Measurements from ENCODE around the gene P2RX3. TPM values are rescaled to one million over a fixed set of nuclear protein-coding genes. Genes with fewer than 3 reads are reported as not detected.

P2RX3 gene
- total and polyA plus RNA-seq, 2 of the 8 experiments (the other 6 are each of a cell fraction or from before 2014, with no cell fraction given), result 0.45 to 0.47 TPM

DNA sequence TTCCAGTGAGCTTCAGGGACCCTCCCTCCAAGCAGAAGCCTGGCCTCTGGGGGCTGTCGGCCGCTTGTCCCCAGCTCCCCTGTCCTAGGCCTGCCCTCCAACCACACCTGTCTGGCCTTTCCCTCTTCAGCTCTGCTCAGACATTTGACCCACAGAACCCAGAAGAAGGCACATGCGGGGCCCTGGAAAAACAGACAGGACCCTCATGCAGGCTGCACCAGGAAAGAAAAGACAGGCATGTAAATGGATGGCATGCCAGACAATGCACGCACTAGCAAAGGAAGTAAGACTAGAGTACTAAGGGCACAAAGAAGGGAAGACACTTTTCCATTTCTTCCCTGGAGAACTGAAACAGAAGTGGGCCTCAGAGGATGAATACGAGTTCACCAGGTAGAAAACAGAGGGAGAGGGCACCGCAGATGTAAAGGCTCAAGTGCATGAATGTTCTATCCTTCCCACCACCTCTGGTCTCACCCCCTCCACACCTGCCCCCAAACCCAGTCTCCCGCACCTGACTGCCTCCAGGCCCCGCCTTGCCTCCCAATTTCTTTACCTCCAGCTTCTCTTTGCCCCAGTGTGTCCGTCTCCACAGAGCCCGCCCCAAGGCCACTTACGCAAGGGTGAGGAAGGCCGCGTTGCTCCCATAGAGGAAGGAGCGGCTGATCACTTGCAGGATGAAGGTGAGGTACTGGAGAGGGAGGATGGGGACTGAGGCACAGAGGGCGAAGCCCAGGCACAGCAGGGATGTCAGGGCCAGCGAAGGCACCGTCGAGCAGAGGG is 71.4 kb downstream of the P2RX3 start:
- Histone ChIP-seq H2BK15ac (ENCODE audit: low read length) (no peak overlapping the region), H3K36me3 (ENCODE audit: control insufficient read depth in 2 of 4, insufficient read depth in 4 of 4, low read length in 3 of 4) (peaks cover 7 to 40% (median 27%) of the 10 kb centered on the region in 4 experiments; a peak in 6 of 8 replicates), H3K79me2 (ENCODE audit: control insufficient read depth in 1 of 2, insufficient read depth in 2 of 2, low read length in 2 of 2) (no peaks in the 10 kb centered on the region), H3K23ac (ENCODE audit: insufficient read length) (no peak overlapping the region), H2BK12ac (ENCODE audit: low read depth, low read length) (no peak overlapping the region), H2BK20ac (ENCODE audit: low read length) (no peak overlapping the region), H3K79me1 (ENCODE audit: low read depth, low read length) (no peaks in the 10 kb centered on the region; the same call in 1 of the 2 replicates), H3K4ac (replicated peaks; ENCODE audit: insufficient read length, low read depth, low read length) (no peak overlapping the region), H3K56ac (replicated peaks; ENCODE audit: insufficient read length, low read depth, low read length) (no peak overlapping the region), H2BK120ac (replicated peaks; ENCODE audit: low read depth, low read length) (no peak overlapping the region), H3K27me3 (replicated peaks in 1 of 4; ENCODE audit: control insufficient read depth in 3 of 4, extremely low read depth in 1 of 4, insufficient read depth in 3 of 4, low read length in 3 of 4) (no peaks in the 10 kb centered on the region), H2AFZ (ENCODE audit: low read length) (no peak overlapping the region), H4K91ac (replicated peaks; ENCODE audit: insufficient read length, low read length) (no peak overlapping the region), H3K18ac (ENCODE audit: extremely low read depth, low read length) (no peak overlapping the region), H4K20me1 (replicated peaks in 1 of 2; ENCODE audit: control insufficient read depth in 1 of 2, insufficient read depth in 2 of 2, low read length in 2 of 2) (peaks cover 0 to 4% of the 10 kb centered on the region in 2 experiments), H2BK5ac (ENCODE audit: low read depth, low read length) (no peak overlapping the region), H3K23me2 (ENCODE audit: low read depth, low read length) (no peaks in the 10 kb centered on the region), H3K4me2 (ENCODE audit: insufficient read depth in 1 of 2, low read depth in 2 of 2, low read length in 2 of 2) (no peak overlapping the region), H3K4me3 (ENCODE audit: extremely low read depth in 1 of 4, insufficient read depth in 2 of 4, low read depth in 3 of 4, low read length in 4 of 4) (no peak overlapping the region), H2AK5ac (ENCODE audit: low read depth, low read length) (no peak overlapping the region), H3K9ac (replicated peaks in 1 of 4; ENCODE audit: extremely low read depth in 1 of 4, low read depth in 3 of 4, low read length in 3 of 4) (no peak overlapping the region), H4K5ac (ENCODE audit: insufficient read length, low read depth, low read length) (no peak overlapping the region), H3K9me3 (ENCODE audit: insufficient read depth in 2 of 2, low read depth in 1 of 2, low read length in 1 of 2) (no peaks in the 10 kb centered on the region), H3K4me1 (replicated peaks in 1 of 4; ENCODE audit: control insufficient read depth in 3 of 4, insufficient read depth in 4 of 4, low read length in 3 of 4) (no peaks in the 10 kb centered on the region), H3K27ac (ENCODE audit: low read depth, low read length) (no peak overlapping the region), H3K14ac (ENCODE audit: insufficient read length) (no peak overlapping the region), H4K8ac (ENCODE audit: extremely low read depth, insufficient read depth, low read length) (no peak overlapping the region)
- ChIA-PET POLR2A (ENCODE audit: partially characterized antibody) (interaction anchor here (1.7 kb wide), 1 partner anchor 240 kb away, joined by 3 read pairs; the partner anchor contains the start of gene YPEL4), CTCF (ENCODE audit: partially characterized antibody) (interaction anchor here (1.4 kb wide), 2 partner anchors 64 to 84 kb away, joined by 4 to 6 read pairs; no protein-coding TSS in a partner anchor)
- no peak for TF ChIP-seq CHD1 (IDR thresholded peaks at IDR 0.05; ENCODE audit: low read depth, low read length)
- no peak for TF ChIP-seq KDM4A (IDR thresholded peaks at IDR 0.05; ENCODE audit: low read depth, low read length, severe bottlenecking)
- TF ChIP-seq JUN (IDR thresholded peaks at IDR 0.05; ENCODE audit: low read depth, low read length), result no peak
- TF ChIP-seq TAF7 (optimal IDR thresholded peaks at IDR 0.05; ENCODE audit: borderline replicate concordance, low read depth, low read length), result no peak
- TF ChIP-seq MAFK (IDR thresholded peaks at IDR 0.05; ENCODE audit: low read depth, low read length), result no peak
- TF ChIP-seq BRCA1 (IDR thresholded peaks at IDR 0.05; ENCODE audit: low read depth, low read length), result no peak
- TF ChIP-seq, protein P1, sequence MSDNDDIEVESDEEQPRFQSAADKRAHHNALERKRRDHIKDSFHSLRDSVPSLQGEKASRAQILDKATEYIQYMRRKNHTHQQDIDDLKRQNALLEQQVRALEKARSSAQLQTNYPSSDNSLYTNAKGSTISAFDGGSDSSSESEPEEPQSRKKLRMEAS (IDR thresholded peaks at IDR 0.05), result no peak
- no peak for DNase-seq (ENCODE audit: low read depth in 1 of 2, low spot score in 2 of 2)
- WGBS, 2 experiments (ENCODE audit: extremely low coverage in 1 of 2, insufficient coverage in 1 of 2, insufficient read length in 1 of 2, insufficient replicate concordance in 2 of 2, low coverage in 1 of 2, low lambda C conversion rate in 2 of 2, missing lambda C conversion rate in 1 of 2), result 89% methylated on average over 18 of the region's 18 CpGs; no CpG with 5 or more reads in 1 of the 2 experiments
- FAIRE-seq, result no peak

All from H1 (cell line).